HG02938 (cell line): Measurements from ENCODE around the gene CDYL2.
A peak's percentile ranks its signal among the peaks of the same experiment; 100 is the strongest.
"Not testable (repeated sequence)": the region's sequence is repeated elsewhere in the genome, so short reads cannot be mapped to it uniquely, and the experiment has no call there.

Source experiments
- ATAC-seq: cut with Tn5 transposase; IDR thresholded peaks from one replicate; pipeline ENCODE4 v1.9.1; 2021; ENCODE audit warnings: mild to moderate bottlenecking, moderate library complexity; ENCODE audit not compliant: unreplicated experiment

CDYL2 gene

DNA sequence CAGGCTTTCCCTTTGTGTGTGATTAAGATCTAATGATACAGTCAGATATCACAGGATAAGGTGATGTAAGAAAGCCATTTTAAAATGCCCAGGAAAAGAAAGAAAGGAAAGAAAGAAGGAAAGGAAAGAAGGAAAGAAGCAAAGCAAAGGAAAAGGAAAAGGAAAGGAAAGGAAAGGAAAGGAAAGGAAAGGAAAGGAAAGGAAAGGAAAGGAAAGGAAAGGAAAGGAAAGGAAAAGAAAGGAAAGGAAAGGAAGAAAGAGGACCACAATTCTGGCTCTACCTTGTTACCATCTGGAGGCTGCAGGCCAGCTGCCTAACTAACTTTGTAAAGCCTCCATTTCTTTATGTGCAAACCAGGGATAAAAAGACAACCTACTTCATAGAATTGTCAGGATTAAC is 132.0 kb downstream of the CDYL2 start:
- ATAC-seq, result no peak

DNA sequence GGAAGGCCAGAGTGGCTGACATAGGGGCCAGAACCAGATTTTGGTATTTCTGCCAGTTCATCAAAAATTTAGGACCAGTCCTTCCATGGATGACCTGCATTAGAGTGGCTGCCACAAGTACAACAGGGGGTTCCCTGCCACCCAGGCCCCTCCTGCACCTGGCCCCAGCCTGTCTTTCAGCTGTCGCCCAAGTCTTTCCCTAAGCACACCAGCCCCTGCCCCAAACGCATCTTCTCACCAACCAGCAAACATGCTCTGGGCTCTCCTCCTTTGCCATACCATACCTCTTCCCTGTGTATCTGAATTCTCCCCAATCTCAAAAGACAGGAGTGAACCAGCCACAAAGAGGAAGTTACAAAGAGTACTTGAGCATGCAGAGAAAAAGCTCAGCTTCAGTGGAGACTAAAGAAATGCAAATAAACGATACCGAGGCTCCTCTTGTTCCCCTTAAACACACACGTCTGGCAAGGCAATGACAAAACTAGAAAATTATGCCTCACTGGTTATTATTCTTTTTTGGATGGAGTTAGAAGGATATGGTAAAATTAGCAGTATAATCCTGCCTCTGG is 133.0 kb downstream of the CDYL2 start:
- peak; percentile 58 for ATAC-seq

DNA sequence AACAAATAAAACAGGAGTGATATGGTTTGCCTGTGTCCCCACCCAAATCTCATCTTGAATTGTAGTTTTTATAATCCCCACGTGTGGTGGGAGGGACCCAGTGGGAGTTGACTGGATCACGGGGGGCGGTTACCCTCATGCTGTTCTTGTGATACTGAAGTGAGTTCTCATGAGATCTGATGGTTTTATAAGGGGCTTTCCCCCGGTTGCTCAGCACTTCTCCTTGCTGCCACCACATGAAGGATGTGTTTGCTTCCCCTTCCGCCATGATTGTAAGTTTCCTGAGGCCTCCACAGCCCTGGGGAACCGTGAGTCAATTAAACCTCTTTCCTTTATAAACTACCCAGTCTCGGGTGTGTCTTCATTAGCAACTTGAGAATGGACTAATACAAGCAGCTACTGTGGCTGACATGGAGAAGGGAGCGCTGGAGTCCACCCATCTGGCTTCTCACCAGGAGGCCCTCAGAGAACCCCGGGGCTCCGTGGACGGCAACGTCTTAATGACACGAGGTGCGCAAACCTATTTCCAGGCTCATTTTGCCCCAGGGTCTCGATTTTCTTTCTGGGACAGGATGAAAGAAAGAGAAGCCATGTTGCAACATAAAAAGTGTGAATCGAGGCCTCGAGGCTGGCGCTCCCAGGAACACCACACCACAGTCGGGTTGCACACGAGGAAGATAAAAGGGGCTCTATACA is 134.1 kb downstream of the CDYL2 start:
- ATAC-seq, result no peak

DNA sequence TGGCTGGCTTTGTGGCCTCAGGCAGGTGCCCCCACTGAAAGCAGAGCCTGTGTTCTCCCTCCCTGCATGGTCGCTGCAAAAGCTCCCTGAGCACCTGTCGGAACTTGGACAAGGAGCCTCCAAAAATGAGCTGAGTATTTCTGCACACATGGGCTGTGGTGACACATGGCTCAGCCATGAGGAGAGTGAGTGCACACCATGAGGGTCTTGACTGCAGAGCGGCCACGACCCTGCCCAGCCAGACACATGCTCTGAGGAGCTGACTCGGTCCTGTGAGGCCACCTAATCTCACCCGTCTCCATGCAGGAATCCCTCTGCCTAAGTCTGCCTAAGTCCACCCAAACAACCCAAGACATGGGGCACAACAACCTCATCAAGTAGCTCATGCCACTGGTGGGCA is 134.7 kb downstream of the CDYL2 start:
- no peak for ATAC-seq

DNA sequence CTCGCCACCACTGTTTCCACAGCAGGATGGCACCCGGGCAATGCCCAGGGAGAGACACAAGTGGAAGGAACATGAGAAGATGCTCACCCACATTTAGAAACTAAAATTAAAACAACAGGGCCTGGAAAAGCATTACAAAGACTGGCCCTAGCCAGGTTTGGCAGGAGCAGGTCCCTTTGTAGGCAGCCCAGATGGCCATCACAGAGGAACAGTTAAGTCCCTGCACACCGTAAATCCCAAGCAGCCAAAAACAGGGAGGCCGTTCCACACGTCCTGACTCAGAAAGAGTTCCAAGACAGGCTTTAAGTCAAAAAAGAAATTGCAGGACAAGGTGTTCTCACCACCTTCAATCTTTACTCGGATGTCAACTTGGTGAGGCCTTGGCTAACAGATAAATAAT is 136.5 kb downstream of the CDYL2 start:
- no peak for ATAC-seq

DNA sequence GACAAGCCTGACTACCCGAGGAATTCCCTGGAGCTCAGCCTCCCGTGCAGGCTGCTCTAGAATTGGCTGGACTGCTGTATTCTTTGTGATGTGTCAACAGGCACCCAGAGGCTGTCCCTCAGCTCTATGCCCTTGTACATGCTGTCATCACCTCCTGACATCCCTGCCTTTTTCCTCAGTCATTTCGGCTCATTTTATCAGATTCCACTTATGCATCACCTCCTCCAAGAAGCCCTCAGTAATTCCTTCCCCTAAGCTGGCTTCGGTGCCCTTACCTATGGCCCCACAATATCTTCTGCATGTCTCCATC is 137.2 kb downstream of the CDYL2 start:
- ATAC-seq, result no peak

DNA sequence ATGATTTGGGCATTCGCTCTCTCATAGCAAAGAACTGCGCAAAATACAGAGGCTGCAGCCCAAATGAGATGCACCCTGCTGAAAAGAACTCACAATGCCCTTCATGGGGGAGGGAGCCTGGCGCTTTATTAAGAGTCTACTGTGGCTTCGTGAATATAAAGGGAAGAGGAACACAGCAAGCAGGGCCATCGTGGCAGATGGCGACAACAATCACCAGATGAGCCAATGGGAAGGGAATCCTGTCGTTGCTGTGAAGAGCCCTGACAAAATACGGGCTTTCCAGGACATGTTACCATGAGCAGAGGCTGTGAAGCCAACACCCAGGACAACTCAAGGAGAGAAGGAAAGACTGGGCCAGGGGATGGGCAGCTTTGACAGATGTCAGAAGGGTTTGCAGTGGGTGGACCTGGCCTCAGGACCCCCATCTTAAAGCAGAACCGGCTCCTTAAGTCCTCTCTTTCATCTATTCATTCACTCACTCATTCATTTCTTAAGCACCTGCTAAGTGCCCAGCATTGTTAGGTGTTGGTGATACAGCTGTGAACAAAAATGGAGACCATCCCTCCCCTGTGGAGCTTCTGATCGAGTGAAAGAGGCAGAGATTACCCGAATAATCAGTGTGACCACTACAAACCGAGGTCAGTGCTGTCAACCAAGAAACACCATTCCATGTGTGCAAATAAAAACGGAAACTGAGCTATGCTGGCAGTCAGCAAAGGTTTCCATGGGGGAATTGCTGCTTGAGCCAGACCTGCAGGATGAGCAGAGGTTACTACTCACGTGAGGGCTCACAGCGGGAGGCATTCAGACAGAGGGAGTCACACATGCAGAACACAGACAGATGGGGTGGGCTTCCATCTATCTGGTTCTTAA is 137.8 kb downstream of the CDYL2 start:
- no peak for ATAC-seq

DNA sequence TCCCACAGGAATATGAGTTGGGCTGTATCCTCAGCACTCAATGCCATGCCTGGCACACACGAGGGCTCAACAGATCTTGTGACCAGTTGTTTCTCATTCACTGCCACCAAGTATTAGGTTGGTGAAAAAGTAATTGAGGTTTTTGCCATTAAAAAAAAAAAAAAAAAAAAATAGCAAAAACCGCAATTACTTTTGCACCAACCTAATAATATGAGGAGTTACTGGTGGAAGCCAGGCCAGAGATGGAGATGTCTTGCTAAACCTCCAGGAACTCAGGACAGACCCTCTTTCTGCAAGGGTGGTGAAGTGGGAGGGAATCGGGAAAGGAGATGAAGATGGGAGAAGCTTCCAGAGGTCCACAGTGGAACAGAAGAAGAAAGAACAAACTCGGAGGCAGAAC is 139.0 kb downstream of the CDYL2 start:
- ATAC-seq, result no peak

DNA sequence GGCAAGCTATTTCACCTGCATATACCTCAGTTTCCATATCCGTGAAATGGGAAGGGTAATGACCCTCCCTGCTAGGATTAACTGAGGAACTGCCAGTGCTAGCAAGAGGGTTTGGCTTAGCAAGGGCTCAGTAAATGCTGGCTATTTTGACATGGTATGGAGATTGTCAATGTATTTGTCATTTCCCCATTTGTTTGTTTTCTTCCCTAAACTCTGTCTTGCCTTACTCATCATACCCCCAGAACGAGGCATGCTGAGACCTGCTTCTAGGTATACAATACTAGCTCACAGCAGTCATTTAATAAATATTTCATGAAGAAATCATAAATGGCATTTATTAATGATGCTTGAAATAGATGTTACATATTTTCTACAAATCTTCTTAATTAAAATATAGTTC is 139.6 kb downstream of the CDYL2 start:
- no peak for ATAC-seq

DNA sequence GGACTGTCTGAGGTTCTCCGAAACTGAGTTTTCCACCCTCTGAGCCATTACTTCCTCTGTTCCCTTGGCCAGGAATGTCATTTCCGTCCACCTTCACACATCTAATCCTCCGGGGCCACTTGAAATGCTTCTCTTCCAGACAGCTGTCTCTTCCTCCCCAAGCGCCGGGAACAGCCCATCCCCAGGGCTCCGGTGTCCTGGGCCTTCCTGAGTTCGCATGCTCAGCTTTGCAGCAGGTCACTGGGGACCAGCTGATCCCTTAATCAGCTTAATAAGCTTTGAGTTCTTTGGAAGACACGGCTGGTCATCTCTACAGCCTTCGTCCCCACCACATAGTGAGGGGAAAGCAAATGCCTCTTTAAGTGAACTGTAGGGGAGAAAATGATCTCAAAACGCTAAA is 140.2 kb downstream of the CDYL2 start:
- no peak for ATAC-seq

DNA sequence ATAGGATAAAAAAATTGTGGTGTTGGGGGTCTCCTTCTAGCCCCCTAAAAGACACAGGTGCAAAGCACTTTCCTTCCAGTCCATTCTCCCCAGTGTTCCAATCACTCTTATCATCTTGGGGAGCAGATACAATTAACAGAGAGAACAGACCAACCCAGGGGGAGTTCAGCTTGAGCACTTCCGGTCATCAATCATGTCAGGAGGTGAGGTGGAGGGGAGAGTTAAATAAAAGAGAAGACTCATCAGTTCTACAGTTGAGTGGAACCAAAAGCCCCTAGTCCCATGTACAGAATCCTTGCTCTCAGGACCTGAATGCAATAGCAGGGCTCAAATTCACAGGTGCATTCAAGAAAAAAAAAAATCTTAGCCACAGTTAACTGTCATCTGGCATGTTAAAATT is 141.3 kb downstream of the CDYL2 start:
- no peak for ATAC-seq

DNA sequence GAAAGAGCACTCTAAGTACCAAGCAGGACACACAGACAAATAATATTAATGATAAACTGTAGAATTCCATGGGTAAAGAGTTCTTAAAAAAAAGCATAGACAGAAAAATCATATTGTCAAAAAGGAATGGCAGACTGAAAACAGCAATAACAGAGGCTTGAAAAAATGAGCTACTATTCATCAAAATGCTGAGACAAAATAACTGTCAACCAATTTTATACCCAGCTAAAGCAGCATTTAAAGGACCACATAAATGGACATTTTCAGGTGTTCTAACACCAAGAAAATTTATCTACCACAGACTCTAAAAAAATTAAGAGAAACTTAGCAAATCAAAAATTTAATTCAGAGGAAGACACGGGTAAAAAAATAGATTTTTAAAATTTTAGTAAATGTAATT is 144.5 kb downstream of the CDYL2 start:
- no peak for ATAC-seq

DNA sequence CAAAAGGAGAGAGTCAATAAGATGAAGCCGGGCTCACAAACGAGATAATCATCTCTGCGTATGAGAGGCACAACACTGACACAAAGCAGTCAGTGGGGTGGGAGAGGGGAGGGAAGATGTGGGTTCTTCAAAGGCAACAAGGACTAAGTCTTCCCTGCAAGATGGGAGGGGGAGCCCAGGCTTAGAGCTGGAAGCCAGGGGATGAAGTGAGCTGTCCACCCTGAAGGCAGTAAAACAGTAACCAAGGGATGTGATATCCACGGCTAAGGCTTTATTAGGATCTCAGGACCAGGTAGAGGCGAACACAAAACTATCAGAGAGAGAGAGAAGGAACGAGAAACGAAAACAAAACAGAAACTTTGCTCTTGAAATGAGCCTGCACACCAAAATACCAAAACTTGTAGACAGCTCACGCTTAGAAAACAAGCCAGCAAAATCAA is 147.7 kb downstream of the CDYL2 start:
- ATAC-seq, result peak; percentile 94

DNA sequence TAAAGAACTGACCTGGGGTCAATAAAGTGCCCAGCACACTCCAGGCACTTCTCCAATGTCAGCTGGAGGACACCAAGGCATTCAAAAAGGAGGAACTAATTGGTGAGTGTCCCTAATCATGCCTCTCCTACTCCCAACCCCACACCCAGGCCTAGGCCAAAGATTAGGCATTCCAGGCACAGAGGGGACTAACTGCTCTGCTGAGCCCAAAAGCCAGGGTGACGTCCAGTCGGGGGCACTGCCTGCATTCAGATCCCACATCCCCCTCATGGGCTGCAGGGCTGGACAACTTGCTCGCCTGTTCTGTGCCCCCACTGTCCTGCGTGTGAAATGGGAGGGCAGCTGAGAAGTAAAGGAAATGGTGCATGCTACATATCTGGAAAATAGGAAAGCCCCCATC is 148.2 kb downstream of the CDYL2 start:
- ATAC-seq, result no peak

DNA sequence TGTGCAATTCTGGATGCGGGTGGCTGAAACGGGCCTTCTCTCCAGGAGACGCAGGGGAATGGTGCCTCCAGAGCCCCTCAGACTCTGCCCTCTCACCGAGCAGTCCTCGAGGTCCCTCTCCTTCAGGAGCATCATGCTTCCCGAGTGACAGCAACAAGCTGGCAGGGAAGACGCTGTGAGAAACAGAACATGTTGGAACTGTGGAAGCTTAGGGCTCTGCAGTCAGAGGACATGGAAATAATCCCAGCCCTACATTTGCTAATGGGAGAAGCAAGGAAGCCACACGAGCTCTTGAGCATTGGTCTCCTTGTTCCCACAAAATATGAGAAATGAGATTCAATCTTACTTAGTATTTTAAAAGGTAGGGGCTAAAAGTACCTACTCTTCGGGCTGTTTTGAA is 148.6 kb downstream of the CDYL2 start:
- ATAC-seq, result no peak

DNA sequence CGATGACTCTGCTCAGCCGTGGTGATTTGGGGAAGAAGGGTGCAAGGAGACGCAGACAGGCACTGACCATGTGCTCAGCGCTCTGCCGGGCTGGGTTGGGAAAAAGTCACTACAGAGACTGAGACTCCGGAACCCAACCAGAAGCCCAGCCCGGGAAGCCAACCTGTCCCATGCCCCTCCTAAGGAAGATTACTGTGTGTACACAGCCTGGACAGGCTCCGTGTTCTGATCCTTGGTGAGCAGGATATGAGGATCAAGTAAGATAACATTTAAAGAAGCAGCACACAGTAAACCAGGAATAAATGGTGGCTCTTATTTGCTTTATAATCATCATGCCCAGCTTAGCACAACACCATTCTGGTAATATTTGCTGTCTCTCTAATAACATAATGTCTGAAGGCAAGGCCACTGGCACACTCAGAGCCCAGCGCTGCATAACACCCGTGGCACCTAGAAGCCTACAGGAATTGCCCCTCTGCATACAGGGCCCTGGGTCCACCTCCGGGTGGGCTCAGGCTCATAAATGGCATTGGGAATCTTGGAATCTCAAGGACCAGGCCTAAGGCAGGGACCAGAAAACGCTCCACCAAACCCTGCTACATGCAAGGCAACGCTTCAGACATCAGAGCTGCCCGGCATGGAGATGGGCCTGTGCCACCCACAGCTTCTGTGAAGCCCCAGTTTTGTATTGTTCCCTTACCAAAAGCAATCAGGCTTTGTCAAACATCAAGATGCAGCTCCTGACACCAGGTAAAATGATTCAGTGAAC is 150.1 kb downstream of the CDYL2 start:
- no peak for ATAC-seq

DNA sequence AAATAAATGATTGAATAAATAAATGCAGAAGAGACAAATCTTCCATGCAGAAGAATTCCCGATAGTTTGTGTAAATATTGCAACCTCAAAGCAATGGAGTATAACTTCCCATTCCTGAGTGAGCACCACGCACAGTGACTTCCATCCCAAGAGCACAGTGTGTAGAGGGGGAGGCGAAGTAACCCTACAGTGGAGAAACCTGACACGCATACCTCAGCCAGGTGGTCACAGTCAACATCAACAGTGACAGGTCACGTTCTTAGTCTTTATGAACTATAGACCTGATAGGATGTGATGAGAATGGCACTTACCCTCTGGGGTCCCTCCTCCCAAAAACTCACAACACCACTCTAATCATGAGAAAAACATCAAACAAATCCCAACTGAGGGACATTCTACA is 152.0 kb downstream of the CDYL2 start:
- no peak for ATAC-seq

DNA sequence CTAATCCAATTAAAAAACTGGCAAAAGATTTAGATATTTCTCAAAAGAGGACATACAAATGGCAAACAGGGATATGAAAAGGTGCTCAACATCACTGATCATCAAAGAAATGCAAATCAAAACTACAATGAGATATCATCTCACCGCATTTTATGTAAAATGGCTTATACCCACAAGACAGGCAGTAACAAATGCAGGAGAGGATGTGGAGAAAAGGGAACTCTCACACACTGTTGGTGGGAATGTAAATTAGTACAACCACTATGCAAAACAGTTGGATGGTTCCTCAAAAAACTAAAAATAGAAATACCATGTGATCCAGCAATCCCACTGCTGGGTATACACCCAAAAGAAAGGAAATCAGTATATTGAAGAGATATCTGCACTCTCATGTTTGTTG is 154.1 kb downstream of the CDYL2 start:
- ATAC-seq, result not testable (repeated sequence)

DNA sequence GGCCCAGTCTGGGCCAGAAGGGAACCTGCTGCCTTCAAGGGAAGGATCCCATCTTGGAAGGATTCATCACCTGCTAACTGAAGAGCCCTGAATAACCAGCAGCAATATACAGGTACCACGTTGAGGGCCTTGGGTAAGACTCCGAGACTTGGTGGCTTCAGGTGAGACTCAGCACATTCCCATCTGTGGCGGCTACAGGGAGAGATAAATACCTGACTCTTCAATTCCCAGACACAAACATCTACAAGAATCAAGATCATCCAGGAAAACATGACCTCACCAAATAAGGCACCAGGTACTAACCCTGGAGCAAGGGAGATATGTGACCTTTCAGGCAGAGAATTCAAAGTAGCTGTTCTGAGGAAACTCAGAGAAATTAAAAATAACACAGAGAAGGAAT is 164.1 kb downstream of the CDYL2 start:
- no peak for ATAC-seq

DNA sequence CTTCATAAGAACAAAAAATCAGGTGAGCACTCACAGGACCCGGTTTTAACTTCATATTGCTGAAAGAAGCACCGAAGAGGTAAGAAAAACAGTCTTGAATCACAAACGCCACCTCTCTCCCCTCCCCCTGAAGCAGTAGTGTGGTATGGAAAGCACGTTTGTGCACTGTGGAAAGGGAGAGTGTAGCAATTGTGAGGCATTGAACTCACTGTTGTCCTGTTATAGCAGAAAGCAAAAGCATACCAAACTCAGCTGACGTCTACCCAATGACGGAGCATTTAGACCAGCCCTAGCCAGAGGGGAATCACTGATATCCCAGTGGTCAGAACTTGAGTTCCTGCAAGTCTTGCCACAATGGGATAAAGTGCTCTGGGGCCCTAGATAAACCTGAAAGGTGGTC is 164.8 kb downstream of the CDYL2 start:
- ATAC-seq, result no peak

DNA sequence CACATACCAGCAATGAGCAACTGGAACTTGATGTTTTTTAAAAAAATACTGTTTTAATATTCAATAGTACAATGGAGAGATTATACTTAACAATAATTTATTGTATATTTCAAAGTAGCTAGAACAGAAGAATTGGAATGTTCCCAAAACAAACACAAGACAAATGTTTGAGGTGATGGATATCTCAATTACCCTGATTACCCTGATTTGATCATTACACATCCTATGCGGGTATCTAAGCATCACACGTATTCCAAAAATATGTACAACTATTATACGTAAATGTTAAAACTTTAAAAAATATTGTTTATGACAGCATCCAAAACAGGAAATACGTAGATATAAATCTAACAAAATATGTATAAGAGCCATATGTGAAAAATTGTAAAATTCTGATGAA is 166.8 kb downstream of the CDYL2 start:
- ATAC-seq, result no peak

DNA sequence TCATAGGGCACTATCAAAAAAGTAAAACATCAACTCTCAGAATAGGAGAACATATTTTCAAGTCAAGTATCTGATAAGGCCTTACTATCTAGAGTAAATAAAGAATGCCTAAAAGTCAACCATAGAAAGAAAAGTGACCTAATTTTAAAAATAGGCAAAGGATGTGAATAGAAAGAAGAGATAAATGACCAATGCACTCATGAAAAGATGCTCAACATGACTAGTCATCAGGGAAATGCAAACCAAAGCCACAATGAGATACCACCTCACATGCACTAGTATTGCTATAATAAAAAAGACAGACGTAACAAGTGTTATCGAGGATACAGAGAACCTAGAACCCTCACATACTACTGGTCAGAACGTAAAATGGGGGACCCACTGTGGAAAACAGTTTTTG is 172.8 kb downstream of the CDYL2 start:
- ATAC-seq, result no peak
